ENCODE results near the gene PLPPR3.

DNA sequence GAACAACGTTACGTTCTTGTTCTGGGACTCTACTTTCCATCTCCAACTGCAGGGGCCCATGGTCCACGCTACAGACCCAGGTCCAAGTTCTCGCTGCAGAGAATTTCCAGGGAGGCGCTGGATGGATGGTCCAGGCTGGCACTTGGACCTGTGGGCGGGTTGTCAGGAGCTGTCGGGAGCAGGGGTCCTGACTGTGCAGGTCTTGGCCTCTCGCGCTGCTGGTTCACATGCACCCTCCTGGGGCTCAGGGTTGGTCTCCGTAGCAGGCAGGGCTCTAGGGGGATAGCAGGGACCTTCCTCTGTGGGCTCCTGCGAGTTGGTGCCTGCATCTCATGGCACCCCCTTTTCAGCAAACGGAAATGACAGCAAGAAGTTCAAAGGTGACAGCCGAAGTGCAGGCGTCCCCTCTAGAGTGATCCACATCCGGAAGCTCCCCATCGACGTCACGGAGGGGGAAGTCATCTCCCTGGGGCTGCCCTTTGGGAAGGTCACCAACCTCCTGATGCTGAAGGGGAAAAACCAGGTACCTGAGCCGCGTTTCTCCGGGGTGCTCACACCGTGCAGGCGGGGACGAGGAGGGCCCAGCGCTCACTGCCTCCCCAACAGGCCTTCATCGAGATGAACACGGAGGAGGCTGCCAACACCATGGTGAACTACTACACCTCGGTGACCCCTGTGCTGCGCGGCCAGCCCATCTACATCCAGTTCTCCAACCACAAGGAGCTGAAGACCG, 17.9 kb downstream of the PLPPR3 start:
- TF ChIP-seq, protein P1, sequence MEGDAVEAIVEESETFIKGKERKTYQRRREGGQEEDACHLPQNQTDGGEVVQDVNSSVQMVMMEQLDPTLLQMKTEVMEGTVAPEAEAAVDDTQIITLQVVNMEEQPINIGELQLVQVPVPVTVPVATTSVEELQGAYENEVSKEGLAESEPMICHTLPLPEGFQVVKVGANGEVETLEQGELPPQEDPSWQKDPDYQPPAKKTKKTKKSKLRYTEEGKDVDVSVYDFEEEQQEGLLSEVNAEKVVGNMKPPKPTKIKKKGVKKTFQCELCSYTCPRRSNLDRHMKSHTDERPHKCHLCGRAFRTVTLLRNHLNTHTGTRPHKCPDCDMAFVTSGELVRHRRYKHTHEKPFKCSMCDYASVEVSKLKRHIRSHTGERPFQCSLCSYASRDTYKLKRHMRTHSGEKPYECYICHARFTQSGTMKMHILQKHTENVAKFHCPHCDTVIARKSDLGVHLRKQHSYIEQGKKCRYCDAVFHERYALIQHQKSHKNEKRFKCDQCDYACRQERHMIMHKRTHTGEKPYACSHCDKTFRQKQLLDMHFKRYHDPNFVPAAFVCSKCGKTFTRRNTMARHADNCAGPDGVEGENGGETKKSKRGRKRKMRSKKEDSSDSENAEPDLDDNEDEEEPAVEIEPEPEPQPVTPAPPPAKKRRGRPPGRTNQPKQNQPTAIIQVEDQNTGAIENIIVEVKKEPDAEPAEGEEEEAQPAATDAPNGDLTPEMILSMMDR (IDR thresholded peaks at IDR 0.05) = no peak
- TF ChIP-seq POLR2A (IDR thresholded peaks at IDR 0.05) = no peak

Measured in vagina (tissue), 2 donors.